Upper lobe of left lung (tissue), 6 donors: ENCODE data around the gene TAF9. TPM values are rescaled to one million over a fixed set of nuclear protein-coding genes. Genes with fewer than 3 reads are reported as not detected.

Experiments used
- ATAC-seq, 2 donors: fragments of 200-7000 bp; cut with Tn5 transposase; one replicate each; pipeline ENCODE4 v1.9.1; 2022; ENCODE audit warnings: mild to moderate bottlenecking in 2 of 2, moderate library complexity in 2 of 2; ENCODE audit not compliant: low FRiP score in 2 of 2
- DNase-seq, 2 donors: peaks; one replicate each; pipeline ENCODE4 v3.0.0-alpha.2; 2019 to 2020
- H3K27ac ChIP-seq, 4 donors: fragments of 200-600 bp; sonication (generic); one replicate each; pipeline ENCODE4 v1.5.1; 2016 to 2019
- H3K27me3 ChIP-seq, 4 donors: fragments of 200-600 bp; sonication (generic); one replicate each; pipeline ENCODE4 v1.5.1; 2017 to 2019
- H3K36me3 ChIP-seq, 4 donors: fragments of 200-600 bp; sonication (generic); one replicate each; pipeline ENCODE4 v1.5.1; 2016 to 2019
- H3K4me1 ChIP-seq, 4 donors: fragments of 200-600 bp; sonication (generic); one replicate each; pipeline ENCODE4 v1.5.1; 2018 to 2019
- H3K4me3 ChIP-seq, 4 donors: fragments of 200-600 bp; sonication (generic); one replicate each; pipeline ENCODE4 v1.5.1; 2017 to 2019; ENCODE audit warnings: mild to moderate bottlenecking in 2 of 4, moderate library complexity in 1 of 4
- H3K9me3 ChIP-seq, 4 donors: fragments of 200-600 bp; sonication (generic); one replicate each; pipeline ENCODE4 v1.5.1; 2018 to 2019
- CTCF ChIP-seq, 6 experiments: fragments of 450-650 bp in 4 of 6; fragments of 200-600 bp in 2 of 6; sonication (generic) in 2 of 6; IDR thresholded peaks; one replicate each; pipeline ENCODE4 v1.5.1; 2016 to 2019; ENCODE audit warnings: antibody characterized with exemption in 6 of 6
- EP300 ChIP-seq, 4 donors: sonication (generic); formaldehyde crosslinking; IDR thresholded peaks; one replicate each; pipeline ENCODE4 v1.5.1; 2017; ENCODE audit warnings: antibody characterized with exemption in 4 of 4, control low read depth in 2 of 4
- POLR2A ChIP-seq, 4 donors: fragments of 450-650 bp; IDR thresholded peaks; one replicate each; pipeline ENCODE4 v1.5.1; 2016 to 2017; ENCODE audit warnings: antibody characterized with exemption in 4 of 4, mild to moderate bottlenecking in 2 of 4
- POLR2AphosphoS5 ChIP-seq, 2 donors: sonication (generic); formaldehyde crosslinking; IDR thresholded peaks; one replicate each; pipeline ENCODE4 v1.5.1; 2017; ENCODE audit warnings: antibody characterized with exemption in 2 of 2
- WGBS, 2 donors: methylation state at CpG; one replicate each; pipeline ENCODE4 v1.1.5; 2017 to 2018; 5-methylcytosine and 5-hydroxymethylcytosine counted together
- total RNA-seq, 6 donors: library from RNA; depleted of rRNA in 4 of 6; stranded (reverse); fragments of >200 nt in 4 of 6; gene quantifications; one replicate each; pipeline versions ENCODE4 v1.1.0 to v1.2.1, GENCODE V29; 2016 to 2021
- donor health status: DM: no; HTN: no; CAD: no; lungs with moderate emphysema.
- donor health status: DM: no; HTN: yes; CAD: no; lungs with severe emphysema.

TAF9 gene
- total RNA-seq, 6 donors from 2014 or later: 25.9 to 59.7 (median 38.2) TPM

- no peaks in the 10 kb centered on the region for H3K9me3 ChIP-seq
- H3K4me1 ChIP-seq: peaks cover 8 to 18% (median 13%) of the 10 kb centered on the region in 4 donors
- H3K4me3 ChIP-seq: peak overlapping the region in 3 of 4 donors; percentile 54 to 64 (median 57)
- H3K27me3 ChIP-seq: no peaks in the 10 kb centered on the region
- H3K36me3 ChIP-seq: no peaks in the 10 kb centered on the region
- TF ChIP-seq POLR2AphosphoS5 (IDR thresholded peaks at IDR 0.05): no peak
- WGBS, 2 donors: 45 to 68% methylated on average over 11 of the region's 11 CpGs
- peak in 1 of 2 donors; percentile 59 for DNase-seq
- peak in 1 of 2 donors; percentile 45 for ATAC-seq
- H3K27ac ChIP-seq: peak overlapping the region; percentile 65 to 84 (median 78)
These were observed 37.5 kb downstream of the TAF9 start for GRCh38 chr5:69331528-69332445.

DNA sequence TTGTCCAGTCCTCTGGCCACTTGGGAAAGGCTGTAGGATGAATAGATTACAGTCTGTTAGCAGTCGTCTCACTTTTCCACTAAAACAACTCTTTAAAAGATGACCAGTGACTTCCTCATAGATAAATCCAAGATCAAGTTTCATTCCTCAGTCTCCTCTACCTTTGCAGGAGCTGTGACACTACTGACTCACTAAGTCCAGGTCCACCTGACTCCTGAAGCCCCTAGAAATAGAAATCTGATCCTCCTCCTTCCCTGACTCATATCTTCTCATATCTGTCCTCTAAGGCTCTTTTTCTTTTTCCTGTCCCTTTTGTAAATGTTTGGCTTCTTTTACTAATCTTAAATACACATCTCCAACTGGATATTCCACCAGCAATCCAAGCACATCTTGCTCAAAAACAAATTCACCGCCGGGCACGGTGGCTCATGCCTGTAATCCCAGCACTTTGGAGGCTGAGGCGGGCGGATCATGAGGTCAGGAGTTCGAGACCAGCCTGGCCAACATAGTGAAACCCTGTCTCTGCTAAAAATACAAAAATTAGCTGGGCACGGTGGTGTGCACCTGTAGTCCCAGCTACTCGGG is 39.3 kb downstream of the TAF9 start:
- H3K27me3 ChIP-seq: no peaks in the 10 kb centered on the region
- no peak overlapping the region for H3K27ac ChIP-seq
- WGBS, 2 donors: 79 to 84% methylated on average over 9 of the region's 9 CpGs
- no peaks in the 10 kb centered on the region for H3K36me3 ChIP-seq
- H3K4me1 ChIP-seq: peaks cover 6 to 17% (median 13%) of the 10 kb centered on the region in 4 donors
- ATAC-seq (no peak), DNase-seq (no peak)
- TF ChIP-seq CTCF (IDR thresholded peaks at IDR 0.05): no peak
- no peak for TF ChIP-seq POLR2A (IDR thresholded peaks at IDR 0.05)
- no peak for TF ChIP-seq EP300 (IDR thresholded peaks at IDR 0.05)
- TF ChIP-seq POLR2AphosphoS5 (IDR thresholded peaks at IDR 0.05): no peak
- no peak overlapping the region for H3K4me3 ChIP-seq
- H3K9me3 ChIP-seq: no peaks in the 10 kb centered on the region

DNA sequence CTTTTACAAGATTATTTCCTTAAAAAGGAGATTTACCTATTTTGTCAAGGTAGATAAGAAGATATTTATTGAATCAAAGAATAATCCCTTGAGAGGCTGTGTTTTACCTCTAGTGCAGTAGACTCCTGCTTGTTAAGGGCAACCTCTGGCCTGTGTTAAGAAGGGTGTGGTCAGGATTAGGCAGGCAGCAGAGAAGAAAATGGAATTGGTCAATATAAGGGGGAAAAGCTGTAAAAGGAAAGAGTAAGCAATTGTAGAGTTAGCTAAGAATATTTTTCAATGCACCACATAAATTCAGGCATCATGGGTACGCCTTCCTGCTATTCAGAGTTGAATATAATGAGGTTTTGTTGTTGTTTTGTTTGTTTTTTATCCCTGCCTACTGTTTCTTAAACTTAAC is 43.0 kb downstream of the TAF9 start:
- TF ChIP-seq CTCF (IDR thresholded peaks at IDR 0.05) (no peak), EP300 (IDR thresholded peaks at IDR 0.05) (no peak), POLR2A (IDR thresholded peaks at IDR 0.05) (no peak), POLR2AphosphoS5 (IDR thresholded peaks at IDR 0.05) (no peak)
- Histone ChIP-seq H3K36me3 (no peaks in the 10 kb centered on the region), H3K27me3 (no peaks in the 10 kb centered on the region), H3K9me3 (no peaks in the 10 kb centered on the region), H3K4me1 (peaks cover 0 to 4% (median 0%) of the 10 kb centered on the region in 4 donors), H3K4me3 (no peak overlapping the region), H3K27ac (no peak overlapping the region)
- 77 to 100% methylated on average over 1 of the region's 1 CpG for WGBS, 2 donors
- DNase-seq (no peak), ATAC-seq (no peak)

GRCh38 chr5:69317391-69317790 is 51.9 kb downstream of the TAF9 start:
- 74 to 84% methylated on average over 4 of the region's 4 CpGs for WGBS, 2 donors
- no peak overlapping the region for H3K4me3 ChIP-seq
- ATAC-seq: no peak
- no peaks in the 10 kb centered on the region for H3K4me1 ChIP-seq
- peaks cover 0 to 19% (median 10%) of the 10 kb centered on the region in 4 donors for H3K36me3 ChIP-seq
- TF ChIP-seq POLR2A (IDR thresholded peaks at IDR 0.05): no peak
- TF ChIP-seq POLR2AphosphoS5 (IDR thresholded peaks at IDR 0.05): no peak
- TF ChIP-seq CTCF (IDR thresholded peaks at IDR 0.05): no peak
- TF ChIP-seq EP300 (IDR thresholded peaks at IDR 0.05): no peak
- DNase-seq: no peak
- no peaks in the 10 kb centered on the region for H3K27me3 ChIP-seq
- no peaks in the 10 kb centered on the region for H3K9me3 ChIP-seq
- peak overlapping the region in 3 of 4 donors; percentile 7 to 53 (median 42) for H3K27ac ChIP-seq

DNA sequence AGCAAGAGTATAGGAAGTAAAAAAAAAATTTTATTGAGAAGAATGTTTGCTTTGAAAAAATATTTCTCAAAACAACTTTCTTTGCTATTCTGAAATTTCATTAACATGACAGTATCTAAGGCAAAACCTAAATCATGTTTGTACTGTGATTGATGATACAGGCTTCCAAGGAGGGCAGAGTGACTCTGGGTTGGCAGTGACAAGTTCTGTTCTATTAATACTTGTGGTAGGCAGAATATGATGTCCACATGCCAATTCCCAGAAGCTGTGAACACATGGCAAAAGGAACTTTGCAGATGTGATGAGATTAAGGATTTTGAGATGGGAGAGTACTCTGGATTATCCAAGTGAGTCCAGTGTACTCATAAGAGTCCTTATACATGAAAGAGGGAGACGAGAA is 53.3 kb downstream of the TAF9 start:
- DNase-seq (no peak), ATAC-seq (no peak)
- TF ChIP-seq POLR2A (IDR thresholded peaks at IDR 0.05) (no peak), POLR2AphosphoS5 (IDR thresholded peaks at IDR 0.05) (no peak), CTCF (IDR thresholded peaks at IDR 0.05) (no peak), EP300 (IDR thresholded peaks at IDR 0.05) (no peak)
- H3K4me3 ChIP-seq: no peak overlapping the region
- H3K9me3 ChIP-seq: no peaks in the 10 kb centered on the region
- H3K27me3 ChIP-seq: no peaks in the 10 kb centered on the region
- 79 to 100% methylated on average over 1 of the region's 1 CpG for WGBS, 2 donors
- H3K4me1 ChIP-seq: no peaks in the 10 kb centered on the region
- no peak overlapping the region for H3K27ac ChIP-seq
- peaks cover 0 to 22% (median 10%) of the 10 kb centered on the region in 4 donors for H3K36me3 ChIP-seq
